ENCODE measurements around the gene THAP11. TPM values are rescaled to one million over a fixed set of nuclear protein-coding genes. Genes with fewer than 3 reads are reported as not detected.

The THAP11 gene
- total and polyA plus RNA-seq, 12 donors: 8.4 to 85.6 (median 29.6) TPM

- Histone ChIP-seq H3K9me3 (replicated peaks in 1 of 3) (no peaks in the 10 kb centered on the region), H3K4me1 (replicated peaks in 1 of 2) (peaks cover 11 to 32% of the 10 kb centered on the region in 2 donors), H3K27ac (peak overlapping the region in 2 of 5 donors; percentile 52 to 98), H3K4me3 (no peak overlapping the region), H3K36me3 (replicated peaks in 1 of 2) (peaks cover 0 to 65% of the 10 kb centered on the region in 2 donors), H3K27me3 (no peaks in the 10 kb centered on the region)
- intact Hi-C loops (cut with DNase I): loop anchor here (5.0 kb wide), 1 partner anchor 44 kb away; no protein-coding TSS in a partner anchor
- 70 to 79% (median 74%) methylated on average over 6 of the region's 6 CpGs for WGBS, 4 donors
- TF ChIP-seq POLR2A (IDR thresholded peaks at IDR 0.05): no peak
- no peak for TF ChIP-seq CTCF (IDR thresholded peaks at IDR 0.05)
- no peak for DNase-seq
Observed at GRCh38 chr16:67883146-67883871, 41.2 kb downstream of the THAP11 start.

GRCh38 chr16:67883872-67884261 lies 41.7 kb downstream of the THAP11 start:
- Histone ChIP-seq H3K4me3 (no peak overlapping the region), H3K27me3 (no peaks in the 10 kb centered on the region), H3K9me3 (replicated peaks in 1 of 3) (no peaks in the 10 kb centered on the region), H3K27ac (peak overlapping the region in 4 of 5 donors; percentile 4 to 83 (median 54)), H3K36me3 (replicated peaks in 1 of 2) (peaks cover 0 to 59% of the 10 kb centered on the region in 2 donors), H3K4me1 (replicated peaks in 1 of 2) (peaks cover 11 to 32% of the 10 kb centered on the region in 2 donors)
- TF ChIP-seq POLR2A (IDR thresholded peaks at IDR 0.05) (no peak), CTCF (IDR thresholded peaks at IDR 0.05) (peak; percentile 58 to 81 (median 76))
- DNase-seq: peak; percentile 36 to 72 (median 61)
- 33 to 65% (median 63%) methylated on average over 5 to 11 of the region's 11 CpGs for WGBS, 4 donors
- intact Hi-C loops (cut with DNase I): loop anchor here (5.0 kb wide), 1 partner anchor 43 kb away; no protein-coding TSS in a partner anchor

GRCh38 chr16:67884684-67885083 lies 42.6 kb downstream of the THAP11 start, which contains the start of gene NRN1L:
Gene NRN1L, plus strand, starts transcription at chr16:67884885. Its CDS starts 19 bp downstream, at chr16:67884904.
- DNase-seq: peak; percentile 93 to 96 (median 95)
- H3K4me3 ChIP-seq: no peak within 1 kb of the TSS

More at GRCh38 chr16:67884684-67885083, 42.6 kb downstream of the THAP11 start, which contains the start of gene NRN1L:
- Histone ChIP-seq H3K4me1 (replicated peaks in 1 of 2) (peaks cover 11 to 32% of the 10 kb centered on the region in 2 donors), H3K9me3 (replicated peaks in 1 of 3) (no peaks in the 10 kb centered on the region), H3K27ac (peak within 1 kb of the TSS in 4 of 5 donors; percentile 4 to 83 (median 58)), H3K36me3 (replicated peaks in 1 of 2) (peaks cover 0 to 51% of the 10 kb centered on the region in 2 donors), H3K27me3 (no peaks in the 10 kb centered on the region)
- WGBS, 4 donors: 22 to 39% (median 26%) methylated on average over 13 to 22 of the region's 22 CpGs
- TF ChIP-seq CTCF (IDR thresholded peaks at IDR 0.05) (no peak), POLR2A (IDR thresholded peaks at IDR 0.05) (no peak)
- intact Hi-C loops (cut with DNase I): loop anchor here (5.0 kb wide), 1 partner anchor 43 kb away; no protein-coding TSS in a partner anchor
